NCI-H1048 (cell line): ENCODE data around the gene HIRA.

Experiments
- DNase-seq: peaks from one replicate; lab custom pipeline; 2025; lab: John Stamatoyannopoulos, UW

The HIRA gene

DNA sequence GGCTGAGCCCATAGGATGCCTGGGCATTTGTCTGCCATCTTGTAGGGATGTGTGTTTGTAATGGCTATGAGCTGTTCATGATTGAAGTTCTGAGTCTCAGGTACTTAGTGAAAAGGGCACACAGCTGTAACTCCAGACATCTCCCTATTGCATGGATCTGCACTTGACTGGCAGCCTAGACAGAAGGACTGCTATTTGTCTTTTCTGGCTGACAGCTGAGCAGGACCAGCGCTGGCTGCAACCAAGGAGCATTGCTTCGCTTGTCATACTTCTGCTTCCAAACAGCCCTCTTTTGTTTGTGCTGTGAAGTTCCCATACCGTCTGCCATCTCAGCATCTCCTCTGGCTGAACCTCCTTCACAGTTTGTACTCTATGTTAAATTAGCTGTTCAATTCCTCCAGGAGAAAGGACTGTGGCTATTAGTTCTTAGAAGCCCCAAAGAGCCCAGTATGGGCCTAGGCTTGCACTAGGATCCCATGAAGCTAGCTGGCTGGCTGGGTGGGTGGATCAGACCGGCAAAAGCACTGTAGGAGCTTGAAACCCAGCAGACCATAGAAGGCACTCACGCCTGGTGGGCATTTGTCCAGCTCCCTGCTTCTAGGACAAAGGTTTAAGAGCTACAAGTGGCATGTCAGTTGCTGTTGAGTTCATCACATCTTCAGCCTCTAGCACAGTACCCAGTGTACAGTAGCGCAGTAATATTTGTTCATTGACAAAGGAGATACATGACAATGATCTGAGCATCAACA is 20.4 kb downstream of the HIRA start:
- DNase-seq, result no peak

DNA sequence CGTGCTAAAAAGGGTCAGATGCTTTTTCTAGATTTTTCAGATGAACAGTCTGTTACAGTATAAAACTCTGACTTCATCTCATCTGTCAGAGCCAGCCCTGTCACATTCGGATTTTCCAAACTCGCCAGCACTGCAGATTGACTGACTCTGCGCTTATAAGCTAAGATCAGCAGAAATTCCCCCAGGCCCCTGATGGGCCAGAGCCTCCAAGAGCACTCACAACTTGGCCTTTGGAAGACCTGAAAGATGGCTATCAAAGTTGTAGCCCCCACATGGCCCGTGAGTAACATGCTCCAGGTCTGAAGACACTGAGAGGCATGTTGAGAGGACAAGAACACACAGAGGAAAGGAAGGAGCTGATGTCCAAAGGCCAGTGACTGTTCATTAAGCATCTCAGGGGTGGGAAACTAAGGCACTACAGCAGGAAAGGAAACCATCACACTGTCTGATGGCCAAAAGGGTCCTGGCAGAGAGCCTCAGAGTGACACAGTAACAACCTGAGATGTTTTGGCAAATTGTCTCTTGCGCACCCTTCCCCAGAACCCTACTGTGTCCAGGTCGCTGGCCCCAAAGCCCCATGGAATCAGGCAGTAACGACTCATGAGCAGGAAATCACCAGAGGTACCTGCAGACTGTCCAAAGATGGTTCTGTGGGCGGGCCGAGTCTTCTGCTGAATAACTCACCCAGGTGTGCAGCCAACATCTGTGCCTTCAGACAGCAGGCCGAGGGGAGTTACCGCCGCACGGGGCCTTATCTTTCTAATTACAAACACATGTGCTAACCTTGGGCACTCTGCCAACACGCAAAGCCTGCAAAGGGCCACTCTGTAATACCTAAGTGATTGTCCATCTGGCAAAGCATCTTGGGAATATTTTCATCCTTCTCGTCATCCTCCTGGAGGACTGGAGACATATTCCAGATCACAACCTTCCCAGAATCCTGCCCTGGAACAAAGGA is 23.6 kb downstream of the HIRA start:
- DNase-seq, result no peak

DNA sequence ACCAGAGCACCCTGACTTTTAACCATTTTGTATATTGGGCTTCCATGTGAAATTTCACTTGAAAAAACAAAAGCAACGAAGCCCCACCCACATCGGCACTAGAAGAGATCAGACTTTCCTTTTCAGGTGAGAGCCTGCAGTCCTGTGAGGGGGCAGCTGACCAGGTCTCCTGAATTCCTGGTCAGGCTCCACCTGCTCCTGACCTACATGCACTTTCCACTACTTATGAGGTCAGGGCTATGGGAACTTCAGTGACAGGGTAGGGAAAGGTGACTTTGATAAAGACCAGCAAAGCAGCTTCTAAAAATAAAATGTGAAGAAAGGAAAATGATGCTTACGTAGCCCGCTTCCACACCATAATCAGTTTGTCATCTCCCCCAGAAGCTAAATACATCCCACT is 24.7 kb downstream of the HIRA start:
- DNase-seq, result no peak

DNA sequence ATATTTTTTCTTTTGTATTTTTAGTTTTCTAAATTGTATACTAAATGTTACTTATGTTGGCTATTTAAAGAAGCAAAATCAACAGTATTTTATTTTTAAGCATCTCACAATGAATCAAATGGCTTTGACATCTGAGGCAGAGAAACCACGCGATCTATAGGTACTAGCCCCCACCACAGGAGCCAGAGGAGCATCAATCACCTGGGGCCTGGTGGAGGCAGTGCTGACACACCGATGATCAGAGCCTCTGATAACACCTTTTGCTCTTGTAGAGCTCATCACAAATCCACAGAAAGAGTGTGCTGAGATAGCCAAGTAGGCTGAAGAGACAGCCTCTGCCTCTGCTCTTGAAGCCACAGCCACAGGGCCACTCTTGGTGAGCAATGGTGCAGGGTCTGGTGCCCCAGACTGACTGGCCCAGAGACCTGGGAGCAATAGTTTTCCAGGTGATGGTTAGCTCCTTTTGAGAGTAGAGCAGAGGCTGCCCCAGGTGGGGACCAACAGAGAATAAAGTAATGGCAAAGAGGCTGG is 25.2 kb downstream of the HIRA start:
- DNase-seq, result no peak

DNA sequence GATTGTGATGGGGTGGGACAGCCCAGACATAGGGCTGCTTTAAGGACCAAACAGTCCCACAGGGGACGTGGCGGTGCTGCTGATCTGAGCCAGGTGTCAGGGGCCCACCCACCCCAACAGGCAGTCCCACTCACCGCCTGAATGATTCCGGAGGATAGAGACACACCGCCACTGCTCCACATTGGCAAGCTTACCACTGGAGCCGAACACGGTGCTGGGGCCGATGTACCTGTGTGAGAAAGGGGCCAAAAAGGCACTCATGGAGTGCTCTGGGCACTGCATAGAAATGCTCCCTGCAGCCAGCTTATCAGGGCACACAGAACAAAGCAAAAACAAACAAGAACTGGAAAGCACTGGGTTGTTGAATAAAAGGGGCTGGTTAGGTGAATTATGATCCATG is 25.9 kb downstream of the HIRA start:
- no peak for DNase-seq

DNA sequence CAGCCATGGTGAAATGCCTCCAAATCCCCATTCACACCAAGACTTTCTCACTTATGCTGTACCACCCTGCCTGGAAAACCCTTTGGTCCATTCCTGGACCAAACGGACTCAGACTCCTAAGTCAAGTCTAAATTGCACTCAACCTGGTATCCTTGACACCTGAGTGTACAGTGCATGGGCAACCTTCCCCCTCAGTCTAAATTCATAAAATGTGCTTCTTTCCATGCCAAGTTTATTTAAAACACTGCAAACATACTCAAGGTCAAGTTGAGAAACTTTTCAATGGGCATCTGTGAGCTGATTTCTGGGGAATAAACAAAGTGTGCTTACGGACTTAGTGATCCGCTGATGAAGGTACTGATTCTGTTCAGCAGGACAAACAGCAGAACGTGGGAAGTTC is 26.4 kb downstream of the HIRA start:
- no peak for DNase-seq

DNA sequence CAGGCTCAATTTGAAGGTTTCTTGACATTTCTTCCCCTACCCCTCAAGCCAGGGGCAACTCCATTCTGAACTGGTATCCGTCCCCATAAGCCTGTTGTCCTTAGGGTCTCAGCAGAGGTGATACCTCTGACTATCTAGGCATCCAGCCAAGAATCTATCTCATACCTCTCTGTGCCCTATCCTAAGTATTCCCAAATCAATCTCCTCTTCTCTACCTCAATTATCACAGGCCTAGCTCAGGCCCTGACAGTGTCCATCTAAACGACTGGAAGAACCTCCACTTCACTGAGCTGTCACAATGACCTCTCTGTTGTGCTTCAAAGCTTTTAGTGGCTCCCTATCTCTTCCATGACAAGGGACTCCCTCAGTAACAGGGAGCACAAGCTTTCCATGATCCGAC is 26.9 kb downstream of the HIRA start:
- DNase-seq, result no peak

DNA sequence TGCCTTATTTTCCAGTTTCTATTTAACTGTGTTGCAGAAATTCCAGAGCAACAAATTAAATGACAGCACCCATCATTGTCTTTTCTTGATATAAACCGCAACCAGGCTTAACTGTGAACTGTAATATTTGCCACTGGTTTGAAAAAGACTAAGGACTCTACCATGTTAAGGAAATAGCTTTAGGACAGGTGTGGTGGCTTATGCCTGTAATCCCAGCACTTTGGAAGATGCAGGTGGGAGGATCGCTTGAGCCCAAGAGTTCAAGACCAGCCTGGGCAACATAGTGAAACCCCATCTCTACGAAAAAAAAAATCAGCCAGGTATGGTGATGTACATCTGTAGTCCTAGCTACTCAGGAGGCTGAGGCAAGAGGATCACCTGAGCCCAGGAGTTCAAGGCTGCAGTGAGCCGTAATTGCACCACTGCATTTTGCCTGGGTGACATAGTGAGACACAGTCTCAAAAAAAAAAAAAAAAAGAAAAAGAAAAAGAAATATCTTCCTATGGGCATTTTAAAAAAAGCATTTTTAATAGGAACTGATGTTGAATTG is 28.8 kb downstream of the HIRA start:
- DNase-seq, result no peak

DNA sequence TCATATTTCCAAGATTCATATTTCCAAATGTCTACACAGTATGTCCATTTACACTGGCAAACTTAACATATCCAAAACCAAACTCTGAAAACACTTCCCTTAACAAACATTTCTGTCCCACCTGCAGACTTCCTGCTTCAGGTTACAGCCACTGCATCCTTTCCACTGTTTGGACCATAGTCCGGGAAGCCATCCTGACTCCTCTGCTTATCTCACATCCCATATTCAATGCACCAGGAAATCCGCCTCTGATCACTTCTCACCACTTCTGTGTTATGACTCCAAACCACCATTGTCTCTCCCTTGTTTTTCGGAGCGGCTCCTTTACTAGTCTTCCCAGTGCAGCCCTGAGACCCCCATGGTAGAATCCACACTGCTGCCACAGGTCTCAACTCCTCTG is 30.1 kb downstream of the HIRA start:
- no peak for DNase-seq

DNA sequence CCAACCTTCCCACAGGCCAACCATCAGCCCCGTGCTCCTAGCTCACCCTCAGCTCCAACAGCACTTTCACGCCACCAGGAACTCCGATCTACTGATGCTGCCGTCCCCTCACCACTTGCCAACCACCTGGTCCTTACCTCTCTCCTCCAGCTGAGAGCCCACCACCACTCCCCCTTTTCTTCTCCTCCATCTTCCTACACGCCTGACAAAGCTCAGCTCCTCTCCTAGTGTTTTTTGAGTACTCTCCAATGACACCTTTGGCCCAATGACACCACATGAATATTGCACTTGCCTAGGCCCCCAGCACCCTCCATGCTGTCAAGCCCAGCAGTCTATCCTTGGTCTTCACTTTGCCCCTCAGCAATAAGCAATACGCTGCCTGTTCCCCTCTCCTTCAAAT is 30.7 kb downstream of the HIRA start:
- DNase-seq, result no peak

DNA sequence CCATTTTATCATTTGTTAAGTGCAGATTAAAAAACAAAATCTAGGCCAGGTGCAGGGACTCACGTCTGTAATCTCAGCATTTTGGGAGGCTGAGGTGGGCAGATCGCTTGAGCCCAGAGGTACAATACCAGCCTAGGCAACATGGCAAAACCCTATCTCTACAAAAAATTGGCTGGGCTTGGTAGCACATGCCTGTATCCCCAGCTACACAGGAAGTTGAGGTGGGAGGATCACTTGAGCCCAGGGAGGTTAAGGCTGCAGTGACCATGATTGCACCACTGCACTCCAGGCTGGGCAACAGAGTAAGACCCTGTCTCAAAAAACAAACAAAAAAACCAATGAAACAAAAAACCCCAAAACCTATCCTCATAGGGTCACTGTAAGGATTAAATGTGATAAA is 32.9 kb downstream of the HIRA start:
- no peak for DNase-seq

DNA sequence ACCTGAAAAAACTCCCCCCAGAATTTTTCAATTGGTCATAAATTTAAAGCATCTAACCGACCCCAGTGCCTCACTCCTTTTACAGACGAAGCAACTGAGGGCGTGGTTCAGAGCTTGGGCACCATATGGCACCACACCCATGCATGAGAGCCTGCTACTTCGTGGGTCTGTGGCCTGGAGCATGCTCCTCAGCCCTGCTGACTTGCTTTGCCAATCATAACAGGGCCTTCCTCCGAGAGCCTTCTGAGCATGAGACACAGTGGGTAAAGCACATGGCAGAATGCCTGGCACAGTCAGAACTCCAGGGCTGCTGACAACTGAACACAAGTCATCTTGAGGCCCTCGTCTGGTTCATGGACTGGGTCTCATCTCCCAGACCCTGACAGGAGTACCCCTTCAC is 33.3 kb downstream of the HIRA start:
- DNase-seq, result no peak

DNA sequence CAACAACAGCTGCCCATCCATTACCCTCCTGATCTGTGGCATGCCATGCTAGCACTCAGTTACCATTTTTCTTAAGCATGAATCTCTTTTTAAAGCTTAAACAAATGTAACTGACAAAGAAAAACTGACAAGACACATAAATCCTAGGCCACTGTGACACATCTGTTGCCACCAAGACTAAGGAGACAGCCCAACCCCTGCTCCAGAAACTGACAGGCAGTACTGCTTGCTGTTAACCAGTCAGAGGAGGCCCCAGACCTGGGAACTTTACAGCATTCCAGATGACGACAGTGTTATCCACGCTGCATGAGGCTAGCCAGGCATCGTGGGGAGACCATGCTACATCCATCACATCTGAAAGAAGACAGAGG is 33.8 kb downstream of the HIRA start:
- DNase-seq, result no peak

DNA sequence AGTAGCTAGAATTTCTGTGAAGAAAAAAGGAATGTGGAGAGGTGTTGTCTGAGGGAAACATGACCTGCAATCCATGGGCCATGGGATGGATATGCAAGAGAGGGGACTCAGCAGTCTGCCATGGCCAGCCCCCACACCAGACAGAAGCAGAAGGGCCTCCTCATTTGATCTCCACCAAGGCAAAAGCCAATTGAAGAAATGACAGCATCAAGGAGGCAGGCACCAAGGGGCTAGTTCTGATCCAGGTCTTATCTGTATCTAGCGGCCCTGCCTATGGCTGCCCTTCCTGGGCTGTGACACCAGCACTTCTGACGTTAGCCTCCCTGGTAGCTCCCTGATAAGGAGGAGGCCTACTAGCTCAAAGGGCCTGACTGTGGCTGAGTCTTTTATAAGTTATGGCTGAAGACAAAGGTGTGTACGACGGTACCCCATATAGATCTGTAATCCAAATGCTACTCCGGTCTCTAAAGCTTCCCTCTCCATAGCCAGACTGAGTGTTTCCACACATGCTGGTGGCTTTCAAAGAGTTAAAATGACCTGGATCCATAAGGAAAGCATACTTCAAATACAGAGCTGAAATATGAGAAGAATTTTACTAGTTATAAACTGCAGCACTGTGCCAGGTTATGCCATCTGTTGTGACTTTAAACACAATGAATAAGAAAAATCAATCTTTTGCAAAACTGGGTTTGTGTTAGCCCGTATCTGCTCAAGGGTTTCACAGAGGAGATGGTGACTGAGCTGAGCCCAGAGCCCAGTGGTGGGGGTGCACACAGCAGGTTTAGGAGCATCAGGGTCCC is 34.4 kb downstream of the HIRA start:
- no peak for DNase-seq

DNA sequence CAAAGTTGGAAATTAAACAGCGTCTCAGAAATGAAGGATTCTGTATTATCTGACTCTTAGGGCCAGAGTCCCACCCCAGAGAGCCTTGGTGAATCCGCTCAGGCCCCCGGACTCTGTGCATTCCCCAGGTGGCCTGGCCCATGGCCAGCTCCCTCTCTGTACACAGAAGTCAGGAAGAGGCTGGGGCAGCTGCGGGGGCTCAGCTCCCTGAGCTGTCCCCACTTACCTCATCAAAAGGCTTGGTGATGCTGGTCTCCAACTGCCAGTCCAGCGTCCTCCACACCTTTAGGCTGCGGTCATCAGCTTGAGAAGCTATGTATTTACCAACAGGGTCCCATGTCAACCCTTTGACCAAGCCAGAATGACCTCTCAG is 35.0 kb downstream of the HIRA start:
- DNase-seq, result no peak

DNA sequence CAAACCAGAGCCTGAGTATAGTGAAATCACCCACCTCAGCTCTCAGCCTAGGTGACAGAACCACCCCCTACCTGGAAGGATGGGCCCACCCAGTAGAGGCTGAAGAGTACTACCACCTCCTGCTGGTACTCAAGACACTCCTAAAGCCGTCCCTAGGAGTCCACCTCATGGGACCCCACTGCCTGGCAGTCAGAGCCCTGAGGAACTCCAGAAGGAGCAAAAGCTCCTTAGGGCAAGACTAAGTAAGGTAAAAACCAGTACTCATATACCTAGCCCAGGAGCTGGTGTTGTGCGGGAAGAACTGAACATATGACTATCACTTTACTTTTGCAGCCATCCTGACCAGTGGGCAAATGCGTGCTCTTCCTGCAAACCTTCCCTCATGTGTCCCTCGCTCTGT is 36.3 kb downstream of the HIRA start:
- no peak for DNase-seq

DNA sequence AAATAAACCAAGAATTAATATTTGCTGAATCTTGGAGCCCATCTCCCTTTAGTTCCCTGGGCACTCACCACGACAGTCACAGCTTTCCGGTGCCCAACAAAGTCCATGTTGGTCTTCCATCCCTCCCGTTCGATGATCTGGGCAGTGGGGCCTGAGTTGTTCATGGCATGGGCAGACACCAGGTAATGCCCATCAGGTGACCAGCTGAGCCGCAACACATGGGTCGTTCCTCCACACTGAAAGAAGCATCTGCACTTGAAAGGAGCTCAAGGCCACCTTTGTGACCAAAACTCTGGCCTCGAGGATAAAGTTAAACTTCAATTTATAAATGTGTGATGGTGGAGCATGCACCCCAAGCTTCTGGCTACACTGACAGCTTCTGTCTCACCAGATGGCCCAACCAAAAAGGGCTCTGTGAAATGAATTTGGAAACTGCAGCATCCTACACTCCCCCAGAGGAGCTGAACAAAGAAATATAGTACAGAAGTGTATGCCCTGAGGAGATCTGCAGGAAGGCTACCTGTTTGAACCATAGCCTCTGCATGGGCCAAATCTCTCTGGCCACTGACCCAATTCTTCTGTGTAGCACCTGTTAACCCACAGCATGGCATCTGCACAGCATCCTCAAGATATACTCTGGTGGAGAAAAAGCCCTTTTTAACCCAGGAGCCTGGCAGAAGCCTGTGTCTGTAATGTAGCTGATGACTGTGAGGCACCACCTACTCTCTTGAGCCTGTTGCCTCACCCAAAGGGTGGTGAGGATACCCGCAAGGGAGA is 37.1 kb downstream of the HIRA start:
- no peak for DNase-seq

DNA sequence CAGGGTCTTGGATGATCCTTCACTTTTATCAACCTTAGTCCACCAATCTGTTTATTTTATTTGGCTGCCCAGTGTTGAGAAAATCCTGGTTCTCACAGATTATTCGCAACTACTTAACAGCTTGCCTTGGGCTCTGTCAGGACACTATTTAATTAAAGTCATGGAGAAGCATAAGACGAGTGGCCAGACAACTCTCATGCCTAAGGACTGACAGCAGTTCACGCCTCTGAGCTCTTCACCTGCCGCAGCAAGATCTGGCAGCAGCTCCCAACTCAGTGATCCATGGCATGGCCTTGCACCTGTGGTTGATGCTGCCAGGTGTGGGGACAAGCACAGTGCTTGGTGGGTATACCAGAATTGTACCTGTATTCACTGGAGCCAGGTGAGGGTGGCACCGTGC is 37.8 kb downstream of the HIRA start:
- no peak for DNase-seq

DNA sequence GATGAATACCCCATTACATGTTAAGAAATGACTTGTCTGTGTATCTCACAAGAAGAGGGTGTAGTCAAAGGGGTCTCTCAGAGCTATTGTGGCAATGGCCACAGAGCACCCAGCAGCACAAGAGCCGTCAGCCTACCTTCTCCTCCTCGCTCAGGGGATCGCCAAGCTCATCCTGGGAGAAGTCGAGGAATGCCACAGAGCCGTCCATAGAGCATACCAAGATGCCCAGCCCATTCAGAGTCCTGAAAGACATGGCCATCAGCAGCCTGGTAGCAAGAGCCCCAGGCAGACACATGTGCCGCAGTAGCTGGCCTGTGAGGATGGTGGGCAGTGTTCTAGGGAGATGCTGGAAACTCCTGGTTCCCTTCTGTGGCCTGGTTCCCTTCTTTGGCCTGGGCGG is 44.0 kb downstream of the HIRA start:
- DNase-seq, result no peak

DNA sequence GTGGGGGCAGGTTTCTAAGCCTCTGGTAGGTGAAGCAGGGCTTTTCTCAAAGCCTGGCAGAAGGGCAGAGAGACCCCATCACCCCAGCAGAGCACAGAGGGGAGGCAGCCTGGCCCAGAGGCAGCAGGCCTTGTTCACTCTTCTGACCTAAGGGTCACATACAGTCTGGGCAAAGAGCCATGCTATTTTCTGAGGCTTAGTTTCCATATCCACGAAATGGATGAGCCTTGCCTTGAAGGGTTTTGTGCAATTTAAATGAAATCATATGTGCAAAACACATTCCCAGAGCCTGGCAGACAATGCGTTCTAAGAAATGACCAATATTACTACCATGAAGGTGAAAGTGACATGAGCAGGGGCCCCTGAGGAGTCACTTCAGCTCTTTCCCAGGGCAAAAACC is 44.5 kb downstream of the HIRA start:
- no peak for DNase-seq

DNA sequence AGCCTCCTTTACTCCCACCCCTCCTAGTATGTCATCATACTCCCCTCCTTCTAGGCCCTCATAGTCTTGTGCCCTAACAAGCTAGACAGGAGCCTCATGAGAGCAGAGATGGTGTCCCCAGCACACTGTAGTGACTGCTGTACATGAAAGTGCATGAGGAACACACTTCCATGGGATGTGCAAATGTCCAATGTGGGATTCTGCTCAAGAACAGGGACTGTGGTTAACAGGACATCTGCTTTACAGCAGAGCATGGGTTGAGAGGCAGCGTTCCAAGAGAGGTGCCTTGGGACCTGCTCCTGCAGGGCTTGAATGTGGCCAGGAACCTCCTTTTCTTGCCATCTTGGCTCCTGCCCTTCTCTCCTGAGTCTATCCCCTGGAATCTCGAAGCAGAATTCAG is 45.3 kb downstream of the HIRA start:
- no peak for DNase-seq
